GM12873 (cell line): ENCODE results near the gene PCNX1.
A peak's percentile ranks its signal among the peaks of the same experiment; 100 is the strongest.

ENCODE experiments used
- CTCF ChIP-seq: IDR thresholded peaks from 2 replicates; pipeline ENCODE4 v1.5.1; 2012; ENCODE audit warnings: low read depth, mild to moderate bottlenecking, moderate library complexity, low read length, control low read depth; ENCODE audit not compliant: insufficient read depth; ENCODE audit errors: missing control alignments

PCNX1 gene

DNA sequence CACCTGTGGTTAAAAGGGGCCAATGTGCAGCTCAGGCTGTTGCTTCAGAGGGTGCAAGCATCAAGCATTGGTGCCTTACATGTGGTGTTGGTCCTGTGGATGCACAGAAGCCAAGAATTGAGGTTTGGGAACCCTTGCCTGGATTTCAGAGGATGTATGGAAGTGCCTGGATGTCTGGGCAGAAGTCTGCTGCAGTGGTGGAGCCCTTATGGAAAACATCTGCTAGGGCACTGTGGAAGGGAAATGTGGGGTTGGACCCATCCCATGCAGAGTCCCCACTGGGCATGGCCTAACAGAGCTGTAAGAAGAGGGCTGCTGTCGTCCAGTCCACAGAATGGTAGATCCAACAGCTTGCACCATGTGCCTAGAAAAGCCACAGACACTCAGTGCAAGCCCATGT, 36.6 kb downstream of the PCNX1 start:
- no peak for TF ChIP-seq CTCF

- TF ChIP-seq CTCF: no peak
These were observed 40.5 kb downstream of the PCNX1 start for GRCh38 chr14:70947739-70948138.

- no peak for TF ChIP-seq CTCF
These were observed 45.2 kb downstream of the PCNX1 start for GRCh38 chr14:70952485-70952884.

DNA sequence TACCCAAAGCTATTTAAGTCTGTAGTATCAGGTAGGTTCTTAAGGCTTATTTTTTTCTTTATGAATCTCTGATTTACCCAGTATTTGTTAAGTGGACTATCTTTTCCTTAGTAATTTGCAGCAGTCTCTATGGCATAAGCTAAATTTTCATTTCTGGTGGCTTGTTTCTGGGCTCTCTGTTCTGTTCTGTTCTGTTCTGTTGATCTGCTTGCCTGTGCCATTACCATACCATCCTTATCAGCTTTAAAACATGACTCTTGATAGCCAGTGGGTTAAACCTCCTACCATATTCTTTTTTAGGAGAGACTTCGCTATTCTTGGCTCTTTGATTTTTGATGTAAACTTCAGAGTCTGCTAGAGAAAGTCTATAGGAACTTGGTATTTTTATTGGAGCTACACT, 46.8 kb downstream of the PCNX1 start:
- no peak for TF ChIP-seq CTCF

- peak; percentile 74 for TF ChIP-seq CTCF
These were observed 48.6 kb downstream of the PCNX1 start for GRCh38 chr14:70955543-70956480.

- no peak for TF ChIP-seq CTCF
These were observed 49.3 kb downstream of the PCNX1 start for GRCh38 chr14:70956511-70956910.

DNA sequence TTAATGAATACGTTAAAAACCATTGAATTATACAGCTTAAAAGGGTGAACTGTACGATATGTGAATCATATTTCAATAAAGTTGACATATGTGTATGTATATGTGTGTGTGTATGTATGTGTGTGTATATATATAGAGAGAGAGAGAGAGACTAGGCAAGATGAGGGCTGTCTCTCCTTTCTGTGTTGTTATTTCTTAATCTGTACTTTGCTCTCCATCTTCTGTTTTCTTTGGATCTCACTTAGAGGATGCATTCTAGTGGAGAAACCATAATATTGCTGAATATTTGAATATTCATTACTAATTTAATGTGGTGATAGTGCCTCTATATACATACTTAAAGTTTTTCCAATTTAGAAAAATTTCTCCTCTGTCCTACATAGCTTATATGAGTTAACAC, 50.5 kb downstream of the PCNX1 start:
- TF ChIP-seq CTCF: no peak
